GM19372 (cell line): ENCODE data around the gene ODC1.

Experiments
- ATAC-seq: cut with Tn5 transposase; IDR thresholded peaks from one replicate; pipeline ENCODE4 v1.9.1; 2021; ENCODE audit warnings: mild to moderate bottlenecking, low read depth, moderate library complexity; ENCODE audit not compliant: unreplicated experiment

ODC1 gene

DNA sequence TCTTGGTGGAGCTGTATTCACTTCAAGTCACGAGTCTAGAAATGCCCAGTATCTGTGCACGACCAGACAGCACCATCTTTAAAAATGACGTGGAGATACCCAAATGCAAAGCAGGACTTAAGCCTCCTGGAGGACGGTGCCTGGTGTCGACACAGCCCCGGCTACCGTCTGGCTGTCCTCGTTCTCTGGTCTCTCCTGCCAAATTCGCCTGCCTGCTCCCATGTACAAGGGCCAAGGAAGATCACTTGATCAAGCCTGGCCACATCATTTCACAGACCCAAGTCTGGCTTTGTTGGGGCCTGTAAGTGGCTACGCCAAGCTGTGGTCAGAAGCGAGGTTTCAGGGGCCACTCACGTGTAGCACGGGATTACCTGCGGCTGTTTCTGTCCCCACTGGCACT lies 9.4 kb downstream of the ODC1 start:
- no peak for ATAC-seq

DNA sequence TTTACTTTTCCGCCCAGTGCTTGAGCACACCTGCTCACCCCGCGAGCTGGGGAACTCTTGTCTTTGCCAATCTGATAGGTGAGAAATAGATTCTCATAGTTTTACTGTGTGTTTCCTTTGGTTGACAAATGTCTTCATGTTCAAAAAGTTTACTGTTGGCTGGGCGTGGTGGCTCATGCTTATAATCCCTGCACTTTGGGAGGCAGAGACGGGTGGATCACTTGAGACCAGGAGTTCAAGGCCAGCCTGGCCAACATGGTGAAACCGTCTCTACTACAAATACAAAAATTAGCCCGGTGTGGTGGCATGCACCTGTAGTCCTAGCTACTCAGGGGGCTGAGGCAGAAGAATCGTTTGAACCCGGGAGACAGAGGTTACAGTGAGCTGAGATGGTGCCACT lies 10.3 kb downstream of the ODC1 start:
- ATAC-seq: no peak

DNA sequence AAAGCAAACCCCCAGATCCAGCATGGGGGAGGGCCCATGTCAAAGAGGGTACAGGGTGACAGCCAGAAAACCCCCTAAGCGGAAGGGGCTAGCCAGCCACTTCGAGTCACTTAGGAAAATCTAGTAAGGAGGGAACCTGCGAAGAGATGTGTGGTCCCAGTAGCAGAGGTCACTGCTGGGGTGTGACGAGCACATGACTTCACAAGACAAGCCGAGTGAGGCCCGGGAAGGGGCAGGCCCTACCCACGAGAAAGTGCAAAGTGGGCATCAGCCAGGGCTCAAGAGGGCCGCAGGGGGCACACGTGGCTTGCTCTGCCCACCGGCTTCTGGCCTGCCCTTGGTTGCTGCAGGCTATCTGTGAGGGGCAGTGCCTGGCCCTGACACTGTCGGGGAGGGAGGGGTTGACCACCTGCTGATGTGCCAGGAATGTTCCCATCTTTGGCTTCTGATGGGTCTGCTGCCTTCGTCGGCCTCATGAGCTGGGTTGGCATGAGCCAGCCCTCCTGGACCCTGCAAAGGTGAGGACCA lies 11.5 kb downstream of the ODC1 start:
- no peak for ATAC-seq

DNA sequence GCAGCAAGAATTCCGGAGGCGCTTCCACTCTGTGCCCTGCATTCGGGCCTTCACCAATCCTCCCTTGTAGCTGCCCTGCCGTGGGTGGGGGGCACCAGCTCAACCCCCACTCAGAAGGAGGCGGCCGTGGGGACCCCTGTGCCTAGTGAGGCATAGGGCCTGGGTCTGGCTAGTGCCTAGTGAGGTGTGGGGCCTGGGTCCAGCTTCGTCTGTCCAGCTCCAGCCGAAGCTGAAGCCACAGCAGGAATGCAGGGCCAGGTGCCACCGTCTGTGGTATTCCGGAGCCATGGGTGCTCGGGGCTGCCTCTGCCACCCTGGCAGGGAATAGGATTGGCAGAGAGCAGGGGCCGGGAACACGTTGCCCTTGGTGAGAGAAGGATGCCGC lies 12.3 kb downstream of the ODC1 start:
- no peak for ATAC-seq

DNA sequence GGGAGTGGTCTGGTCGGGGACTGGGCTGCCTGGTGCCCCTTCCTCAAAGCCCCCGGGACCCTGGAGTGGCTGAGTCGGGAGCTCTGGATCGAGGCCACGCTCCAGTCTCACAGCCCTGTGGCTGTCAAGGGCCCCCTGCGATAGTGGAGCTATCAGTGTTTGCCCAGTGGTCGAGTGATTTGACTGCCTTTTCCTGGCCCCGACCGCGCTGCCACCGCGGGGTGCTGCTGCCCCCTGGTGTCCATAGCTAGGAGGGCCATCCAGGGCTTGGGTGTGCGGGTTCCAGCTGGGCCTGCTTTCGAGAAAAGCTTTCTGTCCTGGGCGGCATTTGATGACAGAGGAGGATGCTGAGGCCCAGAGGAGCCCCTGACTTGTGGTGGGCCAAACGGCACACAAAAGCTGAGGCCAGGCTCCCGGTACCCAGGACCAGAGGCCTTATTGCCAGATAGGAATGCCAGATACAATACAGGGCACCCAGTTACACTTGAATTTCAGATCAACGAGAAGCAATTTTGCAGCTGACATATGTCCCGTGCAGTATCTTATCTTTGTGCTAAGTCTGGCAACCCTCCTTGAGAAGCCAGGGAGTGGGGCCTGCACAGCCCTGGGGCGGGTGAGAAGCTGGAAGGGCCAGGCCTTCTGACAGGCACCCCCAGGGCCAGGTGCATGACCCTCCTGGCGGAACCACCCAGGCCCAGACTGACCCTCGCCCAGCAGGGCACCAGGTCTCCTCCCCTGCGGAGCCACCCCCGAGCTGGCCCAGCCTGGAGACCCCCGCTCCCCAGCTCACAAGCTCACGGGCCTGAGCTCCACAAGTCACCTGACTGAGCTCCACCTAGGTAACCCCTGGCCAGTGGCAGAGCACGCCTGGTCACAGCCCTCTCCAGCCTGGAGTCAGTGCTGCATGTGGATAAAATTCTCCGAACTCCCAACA lies 13.0 kb downstream of the ODC1 start:
- ATAC-seq: peak; percentile 82

DNA sequence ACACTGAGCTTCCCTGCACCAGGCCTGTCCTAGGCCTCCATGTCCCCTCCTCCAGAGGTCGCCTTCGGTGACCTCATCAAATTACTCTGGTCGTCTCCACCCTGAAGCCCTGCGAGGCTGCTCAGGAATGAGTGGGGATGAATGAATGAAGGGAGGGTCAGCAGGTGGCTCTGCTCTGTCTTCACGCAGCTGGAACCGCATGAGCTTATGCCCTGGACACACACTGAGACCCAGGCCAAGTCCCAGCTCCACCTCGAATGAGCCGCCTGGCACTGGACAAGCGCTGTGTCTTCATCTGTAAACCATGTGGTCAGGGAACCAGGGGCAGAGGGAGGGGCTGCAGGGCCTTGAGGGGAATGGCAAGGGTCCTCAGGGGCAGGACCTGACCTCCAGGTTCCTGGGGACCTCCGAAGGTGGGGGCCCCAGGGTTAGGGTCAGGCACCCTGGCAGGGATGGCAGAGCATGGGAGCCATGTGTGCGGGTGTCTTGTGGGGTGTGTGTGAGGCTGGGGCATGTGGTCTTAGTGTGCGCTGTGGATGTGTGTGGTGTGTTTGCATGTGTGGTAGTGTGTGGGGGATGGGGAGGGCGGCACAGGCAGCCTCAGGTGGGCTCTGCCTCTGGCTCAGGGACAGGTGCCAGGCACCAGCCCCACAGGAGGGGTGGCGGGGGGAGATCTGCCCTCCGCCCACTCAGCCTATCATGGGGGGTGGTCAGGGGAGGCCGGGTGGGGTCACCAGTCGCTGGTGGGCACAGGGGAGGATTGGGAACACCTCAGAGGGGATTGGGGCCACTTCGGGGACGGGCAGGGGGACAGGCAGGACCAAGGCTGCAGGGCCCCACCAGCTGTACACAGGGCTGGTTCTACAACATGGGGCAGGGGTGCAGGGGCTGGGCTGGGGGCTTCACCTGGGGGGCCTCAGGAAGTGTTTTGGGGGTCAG lies 13.9 kb downstream of the ODC1 start:
- ATAC-seq: no peak

DNA sequence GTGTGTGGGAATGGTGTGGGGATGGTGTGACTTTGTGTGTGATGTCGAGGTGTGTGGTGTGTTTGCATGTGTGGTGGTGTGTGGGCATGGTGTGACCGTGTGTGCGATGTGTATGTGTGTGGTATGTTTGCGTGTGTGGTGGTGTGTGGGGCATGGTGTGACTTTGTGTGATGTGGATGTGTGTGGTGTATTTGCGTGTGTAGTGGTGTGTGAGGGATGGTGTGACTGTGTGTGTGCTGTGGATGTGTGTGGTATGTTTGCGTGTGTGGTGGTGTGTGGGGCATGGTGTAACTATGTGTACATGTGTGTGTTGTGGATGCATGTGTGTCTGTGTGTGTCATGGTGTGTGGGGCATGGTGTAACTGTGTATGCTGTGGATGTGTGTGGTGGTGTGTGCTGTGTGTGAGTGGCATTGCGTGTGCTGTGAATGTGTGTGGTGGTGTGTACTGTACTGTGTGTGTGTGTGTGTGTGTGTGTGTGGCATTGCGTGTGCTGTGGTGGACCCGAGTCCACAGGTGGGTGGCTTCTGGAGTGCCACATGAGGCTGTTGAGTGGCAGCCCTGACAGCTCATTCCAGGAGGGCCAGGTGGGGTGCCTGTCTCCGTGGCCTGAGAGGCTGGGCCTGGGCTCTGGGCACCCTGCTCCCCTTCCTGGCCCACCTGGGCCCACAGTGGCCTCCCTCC lies 14.7 kb downstream of the ODC1 start:
- no peak for ATAC-seq

DNA sequence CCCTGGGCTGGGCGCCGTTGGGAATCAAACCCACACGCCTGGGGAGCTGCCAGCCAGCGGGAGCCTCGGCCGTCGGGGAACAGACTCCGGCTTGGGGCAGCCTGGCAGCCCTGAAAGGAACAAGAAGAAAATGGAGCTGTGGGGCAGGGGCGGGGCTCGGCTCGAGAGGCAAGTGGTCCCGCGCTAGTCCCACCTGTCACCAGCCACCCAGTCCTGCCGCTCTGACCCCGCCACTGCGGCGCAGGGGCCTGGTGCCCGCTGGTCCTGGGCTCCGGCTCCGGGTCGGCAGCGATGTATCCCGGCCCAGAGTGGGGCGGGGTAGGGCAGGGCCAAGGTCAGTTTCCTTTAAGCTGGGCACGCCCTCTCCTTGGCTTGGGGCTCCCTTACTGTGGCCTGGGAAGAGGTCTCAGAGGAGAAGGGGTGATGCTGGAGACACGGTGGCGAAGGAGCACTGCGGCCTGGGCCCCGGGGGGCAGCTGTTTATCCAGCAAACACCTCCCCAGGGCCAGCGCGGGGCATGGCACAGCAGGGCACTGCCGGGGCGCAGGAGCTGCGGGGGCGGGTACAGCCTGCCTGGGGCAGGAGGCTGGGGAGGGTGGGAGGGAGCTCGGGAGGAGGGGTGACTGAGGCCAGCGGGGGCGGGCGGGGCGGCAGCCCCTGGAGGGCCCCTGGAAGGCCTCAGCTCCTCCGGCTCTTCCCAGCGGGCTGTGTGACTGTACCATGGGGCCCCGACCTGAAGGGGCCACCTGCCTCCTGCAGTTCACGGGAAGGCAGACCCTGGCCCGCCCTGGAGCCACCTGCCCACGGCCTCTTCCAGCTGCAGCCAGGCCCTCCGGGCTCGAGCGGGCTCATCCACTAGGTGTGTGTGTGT lies 15.6 kb downstream of the ODC1 start:
- no peak for ATAC-seq

DNA sequence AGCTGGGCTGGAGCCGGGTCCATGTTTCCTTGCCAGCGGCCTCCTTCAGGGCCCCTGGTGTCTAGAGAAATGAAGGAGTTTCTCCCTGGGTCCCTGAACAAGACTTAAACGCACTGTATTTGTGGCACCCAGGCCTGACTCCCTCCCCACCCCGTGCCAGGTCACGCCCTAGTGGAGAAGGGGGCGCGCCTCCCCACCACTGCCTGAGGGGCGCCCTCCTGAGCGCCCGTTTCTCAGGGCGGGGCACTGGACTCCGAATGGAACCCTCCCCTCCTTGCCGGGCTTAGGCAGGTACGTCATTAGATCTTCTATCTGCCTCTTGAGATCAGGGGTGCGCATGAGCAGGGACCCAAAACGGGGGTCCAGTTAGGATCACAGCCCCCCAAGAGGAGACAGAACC lies 16.3 kb downstream of the ODC1 start:
- no peak for ATAC-seq

DNA sequence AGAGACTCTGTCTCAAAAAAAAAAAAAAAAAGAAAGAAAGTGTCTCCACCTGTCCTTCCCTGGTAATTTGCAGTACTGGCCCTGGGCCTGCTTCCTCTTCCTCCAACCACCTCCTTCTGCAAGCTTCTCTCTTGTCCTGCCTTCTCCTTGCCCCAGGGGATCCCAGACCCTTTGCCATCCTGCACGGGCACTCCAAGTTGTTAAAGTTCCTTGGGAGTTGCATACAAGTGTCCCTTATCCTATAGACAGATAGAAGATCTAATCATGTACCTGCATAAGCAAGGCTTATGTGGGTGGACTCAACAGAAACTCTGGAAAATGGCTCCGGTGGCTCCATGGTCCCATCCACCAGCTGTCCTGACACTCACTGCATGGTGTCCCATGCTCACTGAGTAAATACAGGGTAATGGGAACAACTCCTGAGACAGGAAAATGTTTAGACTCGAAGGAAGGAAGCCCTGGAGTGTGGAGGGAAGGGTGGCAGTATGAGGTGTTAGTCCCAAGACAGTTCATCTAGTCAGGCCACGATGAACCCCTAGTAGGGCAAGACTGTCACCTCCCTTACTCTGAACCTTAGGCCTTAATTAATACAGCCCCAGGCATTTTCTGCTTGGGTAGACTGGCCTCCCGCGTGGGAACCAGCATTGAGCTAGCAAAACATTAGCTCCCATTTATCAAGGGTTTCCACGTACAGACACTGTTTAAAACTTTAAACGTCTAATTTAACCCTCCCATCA lies 17.1 kb downstream of the ODC1 start:
- ATAC-seq: no peak

DNA sequence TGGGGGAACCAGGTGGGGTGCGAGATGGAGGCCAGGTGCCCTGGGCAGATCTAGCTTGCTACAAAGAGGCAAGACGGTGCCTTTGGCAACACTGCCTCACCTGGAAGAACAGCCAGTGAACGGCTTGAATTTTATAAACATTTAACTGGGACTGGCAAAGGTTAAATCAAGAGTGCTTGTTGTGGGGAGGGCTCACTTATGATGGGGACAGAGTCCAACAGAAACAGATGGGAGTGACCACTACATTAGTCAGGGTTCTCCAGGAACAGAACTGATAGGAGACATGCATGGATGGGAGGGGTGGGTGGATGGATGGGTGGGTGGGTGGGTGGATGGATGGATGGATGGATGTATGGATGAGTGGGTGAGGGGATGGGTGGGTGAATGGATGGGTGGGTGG lies 19.2 kb downstream of the ODC1 start:
- ATAC-seq: no peak

DNA sequence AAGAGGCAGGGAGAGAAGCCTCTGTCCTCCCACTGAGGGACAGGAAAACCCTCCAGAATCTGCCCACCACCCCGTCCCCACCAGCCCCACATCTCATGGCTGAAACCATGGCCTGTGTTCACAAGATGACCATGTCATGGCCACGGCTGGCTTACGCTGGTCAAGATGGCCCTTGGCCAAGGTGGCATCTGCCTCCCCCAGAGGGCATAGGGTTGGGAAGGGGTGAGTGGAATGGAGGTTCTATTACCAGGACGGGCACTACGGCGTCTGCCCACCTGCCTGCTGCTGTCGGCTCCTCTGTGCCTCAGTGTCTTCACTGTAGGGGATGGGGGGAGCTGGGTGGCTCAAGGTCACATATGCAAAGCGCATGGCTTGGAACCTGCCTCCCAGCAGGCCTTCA lies 19.8 kb downstream of the ODC1 start:
- no peak for ATAC-seq

DNA sequence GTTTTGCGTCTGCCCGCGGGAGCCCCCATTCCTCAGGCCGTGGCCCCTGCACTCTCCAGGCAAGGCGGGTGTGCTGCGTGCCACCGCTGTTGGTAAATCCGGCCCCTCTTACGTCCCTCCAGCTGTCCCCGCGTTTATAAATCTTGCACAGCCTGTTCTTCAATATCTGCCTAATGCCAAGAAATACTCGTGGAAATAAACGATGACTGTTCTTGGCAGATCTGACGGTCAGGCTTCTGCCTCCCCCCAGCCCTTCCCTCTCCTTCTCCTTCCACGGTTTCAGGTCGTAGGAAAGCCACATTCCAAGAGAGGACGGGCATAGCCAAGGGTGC lies 20.5 kb downstream of the ODC1 start:
- no peak for ATAC-seq

DNA sequence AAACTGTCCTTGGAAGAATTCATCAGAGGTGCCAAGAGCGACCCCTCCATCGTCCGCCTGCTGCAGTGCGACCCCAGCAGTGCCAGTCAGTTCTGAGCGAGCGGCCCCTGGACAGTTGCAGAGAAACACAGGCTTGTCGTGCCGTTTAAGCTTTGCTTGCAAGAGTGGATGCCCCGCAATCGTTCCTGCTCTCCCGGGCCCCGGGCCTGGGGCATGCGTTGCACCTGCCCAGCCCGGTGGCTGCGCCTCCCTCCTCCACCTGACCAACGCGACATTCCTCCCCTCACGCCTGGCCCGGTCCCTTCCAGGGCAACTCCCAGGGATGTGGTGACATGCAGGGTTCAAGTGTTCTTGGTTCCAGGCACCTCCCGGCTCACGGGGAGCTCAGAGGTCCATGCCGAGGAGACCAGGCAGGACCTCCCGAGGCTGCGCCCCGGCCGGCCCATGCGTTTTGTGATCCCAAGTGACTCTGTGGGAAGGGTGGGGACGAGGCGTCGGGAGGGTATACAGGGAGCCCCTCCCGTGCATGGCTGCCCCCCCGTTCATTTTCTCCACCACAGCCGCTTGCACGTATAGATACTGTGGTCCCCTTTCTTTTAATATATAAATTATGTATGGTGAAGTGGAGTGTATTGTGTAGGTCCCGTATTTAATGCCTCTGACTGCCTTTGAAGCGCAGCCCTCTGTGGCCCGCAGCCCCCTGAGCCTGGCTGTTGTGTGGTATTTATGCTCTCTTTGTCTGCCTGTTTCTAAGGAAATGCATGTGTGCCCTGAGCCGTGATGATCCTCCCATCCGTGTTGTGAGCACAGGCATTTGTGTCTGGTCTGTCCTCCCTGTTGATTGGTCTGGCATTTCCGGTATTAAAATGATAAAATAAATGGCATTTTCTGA lies 21.2 kb downstream of the ODC1 start:
- no peak for ATAC-seq

DNA sequence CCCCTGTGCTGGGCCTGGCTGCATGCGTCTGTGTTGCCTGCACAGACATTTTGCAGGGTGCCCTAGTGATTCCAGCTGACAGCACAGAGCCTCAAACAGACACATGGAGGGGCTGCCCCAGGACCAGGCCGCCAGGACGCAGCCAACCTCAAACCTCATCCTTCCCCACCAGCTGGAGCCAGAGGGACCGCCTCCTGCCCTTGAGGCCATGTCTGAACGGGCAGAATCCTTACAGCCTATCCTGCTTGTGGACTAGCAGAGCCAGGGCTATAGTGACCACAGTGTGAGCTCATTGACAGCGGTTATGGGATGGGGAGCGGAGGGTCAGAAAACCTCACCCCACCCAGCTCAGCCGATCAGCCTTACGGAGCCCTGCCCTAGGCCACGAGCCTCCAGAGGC lies 22.4 kb downstream of the ODC1 start:
- ATAC-seq: no peak

DNA sequence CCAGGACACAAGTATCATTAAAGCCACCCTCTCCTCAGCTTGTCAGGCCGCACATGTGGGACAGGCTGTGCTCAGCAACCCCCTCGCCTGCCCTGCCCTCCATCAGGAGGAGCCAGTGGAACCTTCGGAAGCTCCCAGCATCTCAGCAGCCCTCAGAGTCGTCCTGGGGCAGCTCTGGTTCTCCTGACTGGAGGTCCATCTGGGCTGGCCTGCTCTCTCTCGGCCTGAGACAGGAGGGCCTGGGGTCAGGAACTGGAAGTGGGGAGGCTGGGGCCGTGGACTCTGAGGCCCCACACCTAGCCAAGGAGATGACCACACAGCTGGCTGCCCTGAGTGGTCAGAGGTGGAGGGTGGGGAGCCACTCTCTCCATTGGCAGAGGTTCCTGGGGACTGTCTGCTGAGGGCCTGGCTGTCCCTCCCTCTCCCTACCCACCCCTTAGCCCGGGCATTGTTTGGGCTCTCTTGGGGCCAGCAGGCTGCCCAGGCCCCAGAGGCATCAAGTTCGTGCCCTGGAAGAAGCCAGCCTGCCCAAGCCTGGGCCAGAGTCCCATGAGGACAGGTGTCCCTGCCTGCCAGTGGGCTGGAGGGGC lies 23.1 kb downstream of the ODC1 start:
- ATAC-seq: no peak

DNA sequence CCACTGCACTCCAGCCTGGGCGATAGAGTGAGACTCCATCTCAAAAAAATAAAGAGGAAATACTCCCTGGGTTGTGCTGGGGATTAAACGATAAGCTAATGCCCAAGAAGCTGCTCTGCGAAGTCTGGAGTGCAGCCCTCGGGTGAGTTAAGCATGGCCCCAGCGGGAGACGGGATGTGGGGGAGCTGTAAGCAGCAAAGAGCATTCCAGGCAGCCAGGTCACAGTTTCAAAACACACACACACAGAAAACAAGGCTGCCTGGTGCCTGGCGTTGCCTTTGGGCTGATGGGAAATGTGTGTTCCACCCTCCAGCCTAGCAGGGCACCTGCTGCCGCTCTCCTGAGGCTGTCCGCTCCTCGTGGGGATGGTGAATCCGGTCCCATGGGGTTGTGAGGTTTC lies 24.1 kb downstream of the ODC1 start:
- ATAC-seq: no peak

DNA sequence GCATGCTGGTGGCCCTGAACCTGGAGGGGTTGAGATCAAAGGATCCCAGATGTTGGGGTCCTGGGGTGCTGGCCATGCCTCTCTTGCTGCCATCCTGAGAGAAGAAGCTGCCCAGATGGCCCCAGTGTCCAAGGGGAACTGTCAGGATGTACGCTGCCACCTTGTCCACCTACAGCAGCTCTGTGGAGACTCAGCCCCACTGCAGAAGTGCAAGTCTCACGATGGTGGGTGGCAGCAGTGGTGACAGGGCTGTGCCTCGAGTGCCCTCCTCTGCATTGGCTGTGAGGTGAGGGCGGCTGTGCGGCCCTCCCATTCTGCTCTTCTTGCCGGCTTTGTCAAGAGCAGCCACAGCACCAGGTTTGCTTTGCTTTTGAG lies 24.7 kb downstream of the ODC1 start:
- ATAC-seq: no peak
